HG03280 (cell line): ENCODE data around the gene ADAM11.
"Not testable (repeated sequence)": the region's sequence is repeated elsewhere in the genome, so short reads cannot be mapped to it uniquely, and the experiment has no call there.

Experiments used
- ATAC-seq: cut with Tn5 transposase; IDR thresholded peaks from one replicate; pipeline ENCODE4 v1.9.1; 2021; ENCODE audit warnings: mild to moderate bottlenecking, moderate library complexity; ENCODE audit not compliant: unreplicated experiment

The ADAM11 gene

GRCh38 chr17:44758414-44759085 lies at the start of gene ADAM11:
Gene ADAM11 (plus strand): TSS chr17:44758988. CDS start chr17:44759200, 212 bp downstream.
- ATAC-seq: no peak

GRCh38 chr17:44719444-44719843 lies 39.3 kb upstream of the ADAM11 start:
- ATAC-seq: no peak

- ATAC-seq: no peak
These were observed 36.5 kb upstream of the ADAM11 start for GRCh38 chr17:44722254-44722653.

GRCh38 chr17:44726121-44726520 lies 32.7 kb upstream of the ADAM11 start:
- not testable (repeated sequence) for ATAC-seq

GRCh38 chr17:44733753-44734152 lies 25.0 kb upstream of the ADAM11 start:
- ATAC-seq: no peak

- ATAC-seq: no peak
These were observed 24.5 kb upstream of the ADAM11 start for GRCh38 chr17:44734272-44734671.

- no peak for ATAC-seq
These were observed 22.1 kb upstream of the ADAM11 start for GRCh38 chr17:44736551-44737240.

- no peak for ATAC-seq
These were observed 20.4 kb upstream of the ADAM11 start for GRCh38 chr17:44738214-44738906.

- ATAC-seq: no peak
These were observed 17.5 kb upstream of the ADAM11 start for GRCh38 chr17:44741316-44741715.

GRCh38 chr17:44745301-44745700 lies 13.5 kb upstream of the ADAM11 start:
- ATAC-seq: no peak

- not testable (repeated sequence) for ATAC-seq
These were observed 13.1 kb upstream of the ADAM11 start for GRCh38 chr17:44745738-44746137.

- no peak for ATAC-seq
These were observed 11.2 kb upstream of the ADAM11 start for GRCh38 chr17:44747566-44747965.

- ATAC-seq: no peak
These were observed 9.5 kb upstream of the ADAM11 start for GRCh38 chr17:44749076-44749979.

GRCh38 chr17:44749980-44750318 lies 8.8 kb upstream of the ADAM11 start:
- no peak for ATAC-seq

GRCh38 chr17:44751331-44751730 lies 7.5 kb upstream of the ADAM11 start:
- ATAC-seq: no peak

GRCh38 chr17:44751806-44752205 lies 7.0 kb upstream of the ADAM11 start:
- ATAC-seq: no peak

- no peak for ATAC-seq
These were observed 5.6 kb upstream of the ADAM11 start for GRCh38 chr17:44752953-44753861.

- ATAC-seq: no peak
These were observed 4.5 kb upstream of the ADAM11 start for GRCh38 chr17:44754276-44754675.

GRCh38 chr17:44755180-44755579 lies 3.6 kb upstream of the ADAM11 start:
- not testable (repeated sequence) for ATAC-seq
